Measurements from ENCODE around the gene GALNT2.

DNA sequence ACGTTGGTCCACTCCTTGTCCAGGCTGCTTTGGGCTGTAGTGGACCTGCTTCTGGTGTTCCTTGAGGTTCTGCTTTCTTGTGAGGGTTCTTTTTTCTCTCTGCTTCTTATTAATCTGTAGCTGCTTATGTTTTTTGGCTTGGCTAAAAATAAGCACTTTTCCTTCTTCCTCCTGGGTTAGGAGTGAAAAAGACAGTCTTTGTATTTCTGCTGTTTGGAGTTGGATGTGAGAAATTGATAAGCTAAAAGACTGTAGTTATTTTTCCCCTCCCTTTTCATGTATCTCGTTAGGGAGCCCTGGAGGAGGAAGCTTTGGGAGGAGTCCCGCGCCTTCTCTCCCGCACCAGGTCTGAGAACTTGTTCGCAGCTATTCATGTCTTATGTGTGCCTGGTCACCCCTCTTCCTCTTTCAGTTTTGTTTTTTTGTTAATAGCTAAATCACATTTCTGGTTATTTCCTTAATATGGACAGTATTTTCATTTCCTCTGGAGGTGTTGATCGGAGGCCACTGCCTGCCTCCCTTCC lies 79.0 kb downstream of the GALNT2 start:
- TF ChIP-seq, protein P1, sequence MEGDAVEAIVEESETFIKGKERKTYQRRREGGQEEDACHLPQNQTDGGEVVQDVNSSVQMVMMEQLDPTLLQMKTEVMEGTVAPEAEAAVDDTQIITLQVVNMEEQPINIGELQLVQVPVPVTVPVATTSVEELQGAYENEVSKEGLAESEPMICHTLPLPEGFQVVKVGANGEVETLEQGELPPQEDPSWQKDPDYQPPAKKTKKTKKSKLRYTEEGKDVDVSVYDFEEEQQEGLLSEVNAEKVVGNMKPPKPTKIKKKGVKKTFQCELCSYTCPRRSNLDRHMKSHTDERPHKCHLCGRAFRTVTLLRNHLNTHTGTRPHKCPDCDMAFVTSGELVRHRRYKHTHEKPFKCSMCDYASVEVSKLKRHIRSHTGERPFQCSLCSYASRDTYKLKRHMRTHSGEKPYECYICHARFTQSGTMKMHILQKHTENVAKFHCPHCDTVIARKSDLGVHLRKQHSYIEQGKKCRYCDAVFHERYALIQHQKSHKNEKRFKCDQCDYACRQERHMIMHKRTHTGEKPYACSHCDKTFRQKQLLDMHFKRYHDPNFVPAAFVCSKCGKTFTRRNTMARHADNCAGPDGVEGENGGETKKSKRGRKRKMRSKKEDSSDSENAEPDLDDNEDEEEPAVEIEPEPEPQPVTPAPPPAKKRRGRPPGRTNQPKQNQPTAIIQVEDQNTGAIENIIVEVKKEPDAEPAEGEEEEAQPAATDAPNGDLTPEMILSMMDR (IDR thresholded peaks at IDR 0.05; ENCODE audit: borderline replicate concordance, extremely low read depth, low read length, poor library complexity, severe bottlenecking), result no peak
- no peak for TF ChIP-seq EZH2 (IDR thresholded peaks at IDR 0.05; ENCODE audit: borderline replicate concordance, low read depth, low read length, severe bottlenecking)

Data from DND-41 (cell line).